ENCODE data around the gene PKMYT1.

GRCh38 chr16:2927010-2927646 lies 53.1 kb downstream of the PKMYT1 start:
- TF ChIP-seq POLR2A (IDR thresholded peaks at IDR 0.05) (no peak), CTCF (IDR thresholded peaks at IDR 0.05) (peak; percentile 86 to 99 (median 96))
